Neural progenitor cell (in vitro differentiated cells): Measurements from ENCODE around the gene AKAP14. TPM values are rescaled to one million over a fixed set of nuclear protein-coding genes. Genes with fewer than 3 reads are reported as not detected.
"Not testable (repeated sequence)": the region's sequence is repeated elsewhere in the genome, so short reads cannot be mapped to it uniquely, and the experiment has no call there.

Source experiments
- DNase-seq: peaks from one replicate; pipeline ENCODE4 v3.0.0-alpha.2; 2016; ENCODE audit warnings: low spot score
- H2AFZ ChIP-seq: fragments of 200-600 bp; sonication (generic); replicated peaks from 2 replicates; pipeline ENCODE4 v1.6.1; 2016; ENCODE audit warnings: antibody characterized with exemption
- H3F3A ChIP-seq: fragments of 200-600 bp; sonication (generic); 2 replicates; pipeline ENCODE4 v1.6.1; 2016; ENCODE audit warnings: antibody characterized with exemption, low read depth
- H3K27ac ChIP-seq: fragments of 200-600 bp; sonication (generic); 2 replicates; pipeline ENCODE4 v1.5.1; 2016; ENCODE audit warnings: mild to moderate bottlenecking
- H3K27me3 ChIP-seq: fragments of 200-600 bp; sonication (generic); 2 replicates; pipeline ENCODE4 v1.6.1; 2016; ENCODE audit warnings: mild to moderate bottlenecking, moderate library complexity
- H3K36me3 ChIP-seq: fragments of 200-600 bp; sonication (generic); 2 replicates; pipeline ENCODE4 v1.5.1; 2016
- H3K4me1 ChIP-seq: fragments of 200-600 bp; sonication (generic); 2 replicates; pipeline ENCODE4 v1.6.1; 2016; ENCODE audit warnings: mixed run types
- H3K4me2 ChIP-seq: fragments of 200-600 bp; sonication (generic); 2 replicates; pipeline ENCODE4 v1.6.1; 2016
- H3K4me3 ChIP-seq: fragments of 200-600 bp; sonication (generic); 2 replicates; pipeline ENCODE4 v1.5.1; 2016
- H3K79me2 ChIP-seq: fragments of 200-600 bp; sonication (generic); 2 replicates; pipeline ENCODE4 v1.6.1; 2016; ENCODE audit warnings: low read depth
- H3K9ac ChIP-seq: fragments of 200-600 bp; sonication (generic); 2 replicates; pipeline ENCODE4 v1.6.1; 2016
- H3K9me3 ChIP-seq: fragments of 200-600 bp; sonication (generic); 2 replicates; pipeline ENCODE4 v1.5.1; 2016; ENCODE audit warnings: low read depth
- H4K20me1 ChIP-seq: fragments of 200-600 bp; sonication (generic); 2 replicates; pipeline ENCODE4 v1.6.1; 2016; ENCODE audit warnings: low read depth
- H3K27ac Mint-ChIP-seq: 3 replicates; pipeline ENCODE4 v1.8.0; 2021; ENCODE audit warnings: mixed read lengths
- H3K27me3 Mint-ChIP-seq: 2 replicates; pipeline ENCODE4 v1.8.0; 2022; ENCODE audit warnings: low read depth, mild to moderate bottlenecking, inconsistent platforms, moderate library complexity, mixed read lengths; ENCODE audit not compliant: insufficient read depth
- H3K36me3 Mint-ChIP-seq: 3 replicates; pipeline ENCODE4 v1.8.0; 2021; ENCODE audit warnings: mixed read lengths
- H3K4me1 Mint-ChIP-seq: 3 replicates; pipeline ENCODE4 v1.8.0; 2021; ENCODE audit warnings: mixed read lengths
- H3K4me3 Mint-ChIP-seq: 3 replicates; pipeline ENCODE4 v1.8.0; 2021; ENCODE audit warnings: mild to moderate bottlenecking, moderate library complexity, mixed read lengths
- H3K9me3 Mint-ChIP-seq: 3 replicates; pipeline ENCODE4 v1.8.0; 2020; ENCODE audit warnings: mixed read lengths
- EZH2 ChIP-seq: fragments of 200-600 bp; sonication (generic); IDR thresholded peaks from 2 replicates; pipeline ENCODE4 v1.6.1; 2017; ENCODE audit warnings: antibody characterized with exemption, mild to moderate bottlenecking, moderate library complexity
- EZH2phosphoT487 ChIP-seq: fragments of 200-600 bp; sonication (generic); IDR thresholded peaks from 2 replicates; pipeline ENCODE4 v1.6.1; 2017; ENCODE audit warnings: antibody characterized with exemption
- total RNA-seq: library from RNA; depleted of rRNA; stranded (reverse); fragments of >200 nt; gene quantifications from 2 replicates; pipeline ENCODE4 v1.2.3, GENCODE V29; 2015; ENCODE audit warnings: low replicate concordance
- TF ChIP-seq, protein P1 (sequence below): fragments of 200-600 bp; sonication (generic); IDR thresholded peaks from 2 replicates; pipeline ENCODE4 v1.5.1; 2017; ENCODE audit warnings: antibody characterized with exemption, mild to moderate bottlenecking

The AKAP14 gene
- total RNA-seq, 1 donor from 2014 or later: not detected

DNA sequence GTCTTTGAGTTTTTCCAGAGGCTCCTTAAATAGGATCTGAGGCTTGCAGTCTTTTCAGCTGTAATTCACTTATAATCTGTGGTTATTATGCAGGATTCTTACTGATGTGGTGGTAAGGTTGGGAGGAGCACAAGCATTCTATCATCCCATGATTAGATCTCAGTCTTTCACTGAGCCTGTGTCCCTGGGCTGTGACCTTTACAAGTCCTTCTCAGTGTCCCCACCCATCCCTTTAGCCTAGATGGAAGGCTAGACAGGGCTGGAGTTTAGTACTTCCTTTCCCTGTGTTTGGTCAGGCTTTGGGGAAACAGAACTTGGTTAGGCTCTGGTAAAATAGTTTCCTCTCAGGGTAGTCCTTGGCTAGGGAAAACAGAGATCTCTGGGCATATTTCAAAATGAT is 64.9 kb downstream of the AKAP14 start:
- peaks cover 28% of the 10 kb centered on the region for H3K9me3 Mint-ChIP-seq
- H3K4me3 Mint-ChIP-seq: no peak overlapping the region
- Histone ChIP-seq H3K27ac (no peak overlapping the region), H3K27me3 (no peaks in the 10 kb centered on the region), H3K79me2 (no peaks in the 10 kb centered on the region), H3K36me3 (no peaks in the 10 kb centered on the region), H3K4me1 (no peaks in the 10 kb centered on the region), H3K9me3 (no peaks in the 10 kb centered on the region), H3K4me3 (no peak overlapping the region), H3K4me2 (no peak overlapping the region), H4K20me1 (no peaks in the 10 kb centered on the region), H3F3A (no peaks in the 10 kb centered on the region), H2AFZ (no peak overlapping the region), H3K9ac (no peak overlapping the region)
- TF ChIP-seq EZH2phosphoT487 (no peak), EZH2 (no peak)
- TF ChIP-seq, protein P1, sequence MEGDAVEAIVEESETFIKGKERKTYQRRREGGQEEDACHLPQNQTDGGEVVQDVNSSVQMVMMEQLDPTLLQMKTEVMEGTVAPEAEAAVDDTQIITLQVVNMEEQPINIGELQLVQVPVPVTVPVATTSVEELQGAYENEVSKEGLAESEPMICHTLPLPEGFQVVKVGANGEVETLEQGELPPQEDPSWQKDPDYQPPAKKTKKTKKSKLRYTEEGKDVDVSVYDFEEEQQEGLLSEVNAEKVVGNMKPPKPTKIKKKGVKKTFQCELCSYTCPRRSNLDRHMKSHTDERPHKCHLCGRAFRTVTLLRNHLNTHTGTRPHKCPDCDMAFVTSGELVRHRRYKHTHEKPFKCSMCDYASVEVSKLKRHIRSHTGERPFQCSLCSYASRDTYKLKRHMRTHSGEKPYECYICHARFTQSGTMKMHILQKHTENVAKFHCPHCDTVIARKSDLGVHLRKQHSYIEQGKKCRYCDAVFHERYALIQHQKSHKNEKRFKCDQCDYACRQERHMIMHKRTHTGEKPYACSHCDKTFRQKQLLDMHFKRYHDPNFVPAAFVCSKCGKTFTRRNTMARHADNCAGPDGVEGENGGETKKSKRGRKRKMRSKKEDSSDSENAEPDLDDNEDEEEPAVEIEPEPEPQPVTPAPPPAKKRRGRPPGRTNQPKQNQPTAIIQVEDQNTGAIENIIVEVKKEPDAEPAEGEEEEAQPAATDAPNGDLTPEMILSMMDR: no peak
- no peak for DNase-seq
- no peaks in the 10 kb centered on the region for H3K36me3 Mint-ChIP-seq
- no peaks in the 10 kb centered on the region for H3K4me1 Mint-ChIP-seq
- H3K27ac Mint-ChIP-seq: no peak overlapping the region
- peaks cover 5% of the 10 kb centered on the region for H3K27me3 Mint-ChIP-seq

DNA sequence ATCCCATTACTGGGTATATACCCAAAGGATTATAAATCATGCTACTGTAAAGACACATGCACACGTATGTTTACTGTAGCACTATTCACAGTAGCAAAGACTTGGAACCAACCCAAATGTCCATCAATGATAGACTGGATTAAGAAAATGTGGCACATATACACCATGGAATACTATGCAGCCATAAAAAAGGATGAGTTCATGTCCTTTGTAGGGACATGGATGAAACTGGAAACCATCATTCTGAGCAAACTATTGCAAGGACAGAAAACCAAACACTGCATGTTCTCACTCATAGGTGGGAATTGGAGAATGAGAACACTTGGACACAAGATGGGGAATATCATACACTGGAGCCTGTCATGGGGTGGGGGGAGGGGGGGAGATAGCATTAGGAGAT is 71.1 kb downstream of the AKAP14 start:
- H3K36me3 Mint-ChIP-seq, H3K9me3 ChIP-seq, H3K79me2 ChIP-seq, H3K36me3 ChIP-seq, H3K27ac Mint-ChIP-seq, H3K4me3 Mint-ChIP-seq, H3K4me2 ChIP-seq, H3F3A ChIP-seq, H3K4me3 ChIP-seq, H3K4me1 ChIP-seq, H3K27me3 ChIP-seq, DNase-seq, H2AFZ ChIP-seq, H4K20me1 ChIP-seq, H3K4me1 Mint-ChIP-seq, H3K27me3 Mint-ChIP-seq, H3K9ac ChIP-seq, H3K27ac ChIP-seq: not testable (repeated sequence)
- H3K9me3 Mint-ChIP-seq: peaks cover 12% of the 10 kb centered on the region

Other genes with a start within 250 kb of the AKAP14 start
- 19.4 and 21.7 TPM in 2 replicates for gene SEPTIN6, start 202.7 kb upstream of the AKAP14 start, total RNA-seq
- gene SOWAHD, start 137.3 kb upstream of the AKAP14 start, total RNA-seq: 0.50 TPM in 1 of 2 replicates, not detected in the other
- gene RPL39, start 104.3 kb upstream of the AKAP14 start, total RNA-seq: 10,337 and 10,894 TPM in 2 replicates
- 12.4 and 21.7 TPM in 2 replicates for gene UPF3B, start 42.9 kb upstream of the AKAP14 start, total RNA-seq
- 10.9 and 11.3 TPM in 2 replicates for gene RNF113A, start 24.2 kb upstream of the AKAP14 start, total RNA-seq
- gene NDUFA1, start 24.1 kb upstream of the AKAP14 start, total RNA-seq: 44.1 and 57.9 TPM in 2 replicates
- gene NKAP, start 47.9 kb downstream of the AKAP14 start, total RNA-seq: 6.5 and 11.2 TPM in 2 replicates
- not detected in 2 replicates for gene RHOXF2B, start 181.8 kb downstream of the AKAP14 start, total RNA-seq
- gene RHOXF1, start 220.0 kb downstream of the AKAP14 start, total RNA-seq: not detected in 2 replicates